Stimulated activated CD4-positive, alpha-beta T cell treated with anti-CD3 and anti-CD28 coated beads, Interleukin-4, amount 100 ng/mL, for 4 hours (primary cell): ENCODE results near the gene NPAS1.
"Not testable (repeated sequence)": the region's sequence is repeated elsewhere in the genome, so short reads cannot be mapped to it uniquely, and the experiment has no call there.

Experiments
- DNase-seq, 2 experiments: peaks; one replicate each; pipeline ENCODE4 v3.0.0-alpha.2; 2020

NPAS1 gene

GRCh38 chr19:47050562-47050961 lies 30.9 kb downstream of the NPAS1 start:
- not testable (repeated sequence) for DNase-seq

GRCh38 chr19:47056411-47056810 lies 36.8 kb downstream of the NPAS1 start:
- DNase-seq: no peak

- no peak for DNase-seq
Observed at GRCh38 chr19:47057328-47057727, 37.7 kb downstream of the NPAS1 start.

- no peak for DNase-seq
Observed at GRCh38 chr19:47058621-47059022, 39.0 kb downstream of the NPAS1 start.

GRCh38 chr19:47063874-47064273 lies 44.2 kb downstream of the NPAS1 start:
- no peak for DNase-seq

GRCh38 chr19:47065242-47065641 lies 45.6 kb downstream of the NPAS1 start:
- no peak for DNase-seq

- no peak for DNase-seq
Observed at GRCh38 chr19:47066376-47067214, 47.0 kb downstream of the NPAS1 start.

GRCh38 chr19:47067215-47067847 lies 47.7 kb downstream of the NPAS1 start:
- DNase-seq: no peak

GRCh38 chr19:47068246-47068645 lies 48.6 kb downstream of the NPAS1 start:
- DNase-seq: no peak

- no peak for DNase-seq
Observed at GRCh38 chr19:47068876-47069406, 49.3 kb downstream of the NPAS1 start.

GRCh38 chr19:47069795-47070194 lies 50.2 kb downstream of the NPAS1 start:
- DNase-seq: no peak

GRCh38 chr19:47070756-47071155 lies 51.1 kb downstream of the NPAS1 start:
- no peak for DNase-seq

GRCh38 chr19:47071731-47072130 lies 52.1 kb downstream of the NPAS1 start:
- no peak for DNase-seq

- no peak for DNase-seq
Observed at GRCh38 chr19:47072323-47072722, 52.7 kb downstream of the NPAS1 start.

- no peak for DNase-seq
Observed at GRCh38 chr19:47073574-47073973, 53.9 kb downstream of the NPAS1 start.

GRCh38 chr19:47074621-47075020 lies 55.0 kb downstream of the NPAS1 start:
- DNase-seq: no peak

GRCh38 chr19:47075179-47075810 lies 55.7 kb downstream of the NPAS1 start:
- DNase-seq: no peak

GRCh38 chr19:47075941-47076340 lies 56.3 kb downstream of the NPAS1 start:
- no peak for DNase-seq

- DNase-seq: not testable (repeated sequence)
Observed at GRCh38 chr19:47078351-47078750, 58.7 kb downstream of the NPAS1 start.

- no peak for DNase-seq
Observed at GRCh38 chr19:47081095-47081494, 61.5 kb downstream of the NPAS1 start.

- no peak for DNase-seq
Observed at GRCh38 chr19:47082493-47082892, 62.9 kb downstream of the NPAS1 start.

GRCh38 chr19:47084879-47085439 lies 65.3 kb downstream of the NPAS1 start:
- DNase-seq: no peak

- no peak for DNase-seq
Observed at GRCh38 chr19:47086280-47086679, 66.6 kb downstream of the NPAS1 start.
